HL-60/S4 treated with retinoic acid at 250 ng/mL for 4 days and 3 days (cell line): ENCODE data around the gene RAB22A.
"Not testable (repeated sequence)": the region's sequence is repeated elsewhere in the genome, so short reads cannot be mapped to it uniquely, and the experiment has no call there.

Experiments
- in situ Hi-C: fragments of 300-500 bp; cut with MboI; formaldehyde crosslinking; loops from 2 replicates; pipeline ENCODE4 v1.7.0; 2022; ENCODE audit warnings: low sequenced_read_pairs

RAB22A gene

DNA sequence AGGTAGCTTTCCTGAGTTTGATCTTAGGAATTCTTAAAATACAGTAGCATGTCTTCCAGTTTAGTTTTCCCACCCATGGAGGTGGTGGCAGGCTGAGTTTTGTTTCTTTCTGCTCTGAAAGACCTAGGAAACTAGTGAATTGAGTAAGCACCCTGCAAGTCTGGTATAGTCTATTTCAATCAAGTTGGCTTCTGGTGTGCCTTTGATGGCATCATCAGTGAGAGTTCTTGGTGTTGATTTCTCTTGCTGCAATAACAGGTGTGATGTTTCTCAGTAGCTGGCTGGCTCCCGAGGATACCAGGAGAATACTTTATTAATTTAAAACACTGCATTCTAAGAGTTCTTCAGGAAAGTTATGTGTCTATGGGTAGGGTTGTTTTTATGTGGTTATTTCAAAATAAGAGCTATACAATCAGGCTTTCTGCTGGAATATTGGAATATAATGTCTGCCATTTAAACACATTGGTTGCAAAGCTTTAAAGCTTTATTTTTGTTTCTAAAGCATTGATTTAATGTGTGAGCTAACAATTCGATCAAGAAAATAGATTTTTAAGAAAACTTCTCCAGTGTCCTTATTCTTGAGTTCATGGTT lies 98.5 kb downstream of the RAB22A start:
- in situ Hi-C loops, result no loop called here

GRCh38 chr20:58408603-58409246 lies 99.2 kb downstream of the RAB22A start:
- in situ Hi-C loops, result no loop called here

- in situ Hi-C loops, result not testable (repeated sequence)
These were observed 104.7 kb downstream of the RAB22A start for GRCh38 chr20:58414216-58414615.

GRCh38 chr20:58414786-58415185 lies 105.3 kb downstream of the RAB22A start:
- in situ Hi-C loops, result not testable (repeated sequence)

- in situ Hi-C loops, result no loop called here
These were observed 106.5 kb downstream of the RAB22A start for GRCh38 chr20:58416057-58416456.

- in situ Hi-C loops, result no loop called here
These were observed 107.3 kb downstream of the RAB22A start for GRCh38 chr20:58416835-58417234.
